Activated CD8-positive, alpha-beta memory T cell treated with anti-CD3 and anti-CD28 coated beads for 48 hours (primary cell): Measurements from ENCODE around the gene ZNF136.

ENCODE experiments used
- DNase-seq, 3 experiments: peaks; one replicate each; pipeline ENCODE4 v3.0.0-alpha.2; 2020; ENCODE audit warnings: low read depth in 2 of 3, low spot score in 2 of 3

The ZNF136 gene

GRCh38 chr19:12187625-12188024 is 24.7 kb downstream of the ZNF136 start:
- DNase-seq, result no peak

- DNase-seq, result peak; percentile 28 to 51 (median 35)
These were observed 32.2 kb downstream of the ZNF136 start for GRCh38 chr19:12194827-12195731.

- no peak for DNase-seq
These were observed 35.2 kb downstream of the ZNF136 start for GRCh38 chr19:12198136-12198535.

- no peak for DNase-seq
These were observed 37.0 kb downstream of the ZNF136 start for GRCh38 chr19:12199757-12200419.

- DNase-seq, result no peak
These were observed 39.4 kb downstream of the ZNF136 start for GRCh38 chr19:12202250-12202649.

- no peak for DNase-seq
These were observed 42.4 kb downstream of the ZNF136 start for GRCh38 chr19:12205296-12205695.

GRCh38 chr19:12208221-12208620 is 45.3 kb downstream of the ZNF136 start:
- DNase-seq, result no peak

GRCh38 chr19:12217332-12217731 is 54.4 kb downstream of the ZNF136 start:
- DNase-seq, result no peak

- DNase-seq, result no peak
These were observed 60.2 kb downstream of the ZNF136 start for GRCh38 chr19:12222980-12223630.

- no peak for DNase-seq
These were observed 61.8 kb downstream of the ZNF136 start for GRCh38 chr19:12224676-12225075.

- DNase-seq, result no peak
These were observed 67.1 kb downstream of the ZNF136 start for GRCh38 chr19:12229990-12230389.

GRCh38 chr19:12230751-12231733 is 68.1 kb downstream of the ZNF136 start:
- DNase-seq, result no peak

- no peak for DNase-seq
These were observed 70.1 kb downstream of the ZNF136 start for GRCh38 chr19:12232961-12233360.

GRCh38 chr19:12237143-12237839 is 74.4 kb downstream of the ZNF136 start:
- DNase-seq, result no peak
